Activated T-cell treated with anti-CD3 and anti-CD28 coated beads for 48 hours (primary cell): ENCODE results near the gene LIFR.

Source experiments
- DNase-seq: peaks from one replicate; pipeline ENCODE4 v3.0.0-alpha.2; 2020; ENCODE audit warnings: low read depth

The LIFR gene

DNA sequence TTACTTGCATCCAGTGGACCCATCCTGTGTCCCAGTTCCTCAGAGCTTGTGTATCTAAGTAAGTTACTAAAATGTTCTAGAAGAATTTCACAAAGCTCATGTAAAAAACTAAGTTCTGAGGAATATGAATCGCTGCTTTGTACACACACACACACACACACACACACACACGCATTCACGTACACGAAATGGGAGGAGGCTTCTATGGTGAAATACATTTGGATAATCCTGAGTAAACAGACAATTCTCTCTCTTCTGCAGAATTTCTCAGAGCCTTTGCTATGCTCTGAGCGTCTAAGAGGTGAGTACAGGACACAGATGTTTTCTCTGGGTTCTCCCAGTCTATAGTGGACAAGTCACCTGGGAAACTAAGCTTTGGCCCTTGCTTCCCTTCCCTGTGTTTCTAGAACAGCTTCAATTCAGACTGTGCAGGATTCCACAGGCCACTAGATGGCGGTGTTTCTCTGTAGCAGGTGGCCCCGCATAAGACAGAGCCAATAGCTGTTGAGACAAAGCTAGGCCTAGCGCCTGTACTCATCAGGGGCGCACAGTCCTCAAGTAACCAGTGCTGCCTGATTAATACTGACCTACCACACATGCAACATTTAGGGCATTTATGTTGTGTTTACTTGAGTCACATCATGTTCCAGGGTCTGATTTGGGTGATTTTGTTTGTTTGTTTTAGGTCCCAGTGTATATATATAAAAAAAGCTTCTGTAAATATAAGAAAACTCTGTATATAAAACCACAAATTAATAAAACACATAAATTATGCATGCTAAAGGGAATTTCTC is 114.8 kb downstream of the LIFR start:
- DNase-seq = peak; percentile 69

DNA sequence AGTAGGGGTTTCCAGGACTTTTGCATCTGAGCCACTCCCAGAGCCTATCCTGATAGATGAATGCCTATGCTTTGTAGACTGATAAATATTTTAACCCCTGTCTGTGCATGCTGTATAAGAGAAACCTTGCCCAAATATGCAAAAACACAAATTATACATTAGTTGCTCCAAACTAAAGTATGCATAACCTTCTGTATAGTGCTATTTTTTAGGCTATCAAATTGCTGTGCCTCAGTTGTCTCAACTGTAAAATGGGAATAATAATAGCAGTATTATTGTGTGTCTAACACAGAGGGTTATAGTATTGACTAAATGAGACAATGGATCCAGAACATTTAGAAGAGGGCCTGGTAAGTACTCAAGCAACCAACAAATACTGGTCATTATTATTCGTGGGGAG is 117.7 kb downstream of the LIFR start:
- DNase-seq = no peak

GRCh38 chr5:38434966-38435705 is 121.3 kb downstream of the LIFR start:
- DNase-seq = no peak

- DNase-seq = no peak
Observed at GRCh38 chr5:38433160-38433861, 123.1 kb downstream of the LIFR start.

GRCh38 chr5:38431242-38431853 is 125.1 kb downstream of the LIFR start:
- no peak for DNase-seq

DNA sequence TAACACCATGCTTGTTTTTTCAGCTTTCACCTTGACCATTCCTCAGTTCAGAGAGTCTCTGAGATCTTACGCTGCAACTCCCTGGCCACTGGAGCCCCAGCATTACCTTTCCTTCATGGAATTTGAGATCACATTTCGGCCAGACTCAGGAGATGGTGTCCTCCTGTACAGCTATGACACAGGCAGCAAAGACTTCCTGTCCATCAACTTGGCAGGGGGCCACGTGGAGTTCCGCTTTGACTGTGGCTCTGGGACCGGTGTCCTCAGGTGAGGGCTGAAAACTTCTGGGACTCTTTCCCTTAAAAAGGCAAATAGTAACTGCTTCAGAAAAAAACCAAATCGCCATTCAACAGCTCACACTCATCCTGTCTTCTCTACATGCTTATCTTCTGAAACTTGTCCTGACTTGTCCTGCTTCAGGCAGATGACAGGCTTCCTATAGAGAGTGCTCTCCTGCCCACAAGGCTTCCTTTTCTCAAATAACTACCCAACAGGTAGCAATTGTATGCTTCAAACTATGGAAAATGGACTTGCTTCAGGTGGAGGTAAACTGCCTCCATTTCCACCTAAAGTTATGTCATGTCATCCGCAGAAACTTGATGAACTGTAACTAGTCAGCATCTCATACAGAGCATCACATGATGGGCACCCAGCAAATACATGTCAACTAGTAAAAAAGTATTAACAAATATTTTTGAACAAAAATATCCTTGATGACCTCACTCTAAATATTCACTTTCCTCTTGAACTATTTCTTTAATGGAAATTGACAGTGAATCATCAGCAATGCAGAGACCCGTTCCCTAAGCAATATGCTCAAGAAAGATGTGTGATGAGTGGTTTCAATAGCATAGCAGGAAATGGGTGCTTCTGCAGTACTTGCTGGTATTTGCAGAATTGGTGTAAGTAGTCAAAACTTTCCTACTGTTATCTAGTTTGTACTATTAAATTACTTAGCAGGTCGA is 129.2 kb downstream of the LIFR start:
- DNase-seq = no peak

- no peak for DNase-seq
Observed at GRCh38 chr5:38426490-38426889, 130.0 kb downstream of the LIFR start.
